WERI-Rb-1 (cell line): ENCODE data around the gene TRIM8.
A peak's percentile ranks its signal among the peaks of the same experiment; 100 is the strongest.

Source experiments
- DNase-seq: peaks from one replicate; pipeline ENCODE4 v3.0.0-alpha.2; 2020
- H3K27ac ChIP-seq: fragments of 250-450 bp; sonication (Bioruptor Pico); 2 replicates; pipeline ENCODE4 v1.5.1; 2020; ENCODE audit warnings: mild to moderate bottlenecking, moderate library complexity
- H3K27me3 ChIP-seq: fragments of 250-450 bp; sonication (Bioruptor Pico); 2 replicates; pipeline ENCODE4 v1.5.1; 2021; ENCODE audit warnings: mild to moderate bottlenecking, low read depth, moderate library complexity; ENCODE audit not compliant: insufficient read depth, severe bottlenecking
- H3K36me3 ChIP-seq: fragments of 250-450 bp; sonication (Bioruptor Pico); 2 replicates; pipeline ENCODE4 v1.5.1; 2020; ENCODE audit warnings: mild to moderate bottlenecking, moderate library complexity
- H3K4me3 ChIP-seq: 2 replicates; pipeline ENCODE4 v1.5.1; 2011; ENCODE audit warnings: low read depth, mild to moderate bottlenecking, control low read depth, low read length
- H3K9me3 ChIP-seq: fragments of 250-450 bp; sonication (Bioruptor Pico); 2 replicates; pipeline ENCODE4 v1.5.1; 2021; ENCODE audit warnings: mild to moderate bottlenecking, moderate library complexity; ENCODE audit not compliant: severe bottlenecking
- TF ChIP-seq, protein P1 (sequence below): IDR thresholded peaks from 2 replicates; pipeline ENCODE4 v1.5.1; 2011; ENCODE audit warnings: low read depth, mild to moderate bottlenecking, control low read depth, inconsistent platforms, low read length

Gene TRIM8

DNA sequence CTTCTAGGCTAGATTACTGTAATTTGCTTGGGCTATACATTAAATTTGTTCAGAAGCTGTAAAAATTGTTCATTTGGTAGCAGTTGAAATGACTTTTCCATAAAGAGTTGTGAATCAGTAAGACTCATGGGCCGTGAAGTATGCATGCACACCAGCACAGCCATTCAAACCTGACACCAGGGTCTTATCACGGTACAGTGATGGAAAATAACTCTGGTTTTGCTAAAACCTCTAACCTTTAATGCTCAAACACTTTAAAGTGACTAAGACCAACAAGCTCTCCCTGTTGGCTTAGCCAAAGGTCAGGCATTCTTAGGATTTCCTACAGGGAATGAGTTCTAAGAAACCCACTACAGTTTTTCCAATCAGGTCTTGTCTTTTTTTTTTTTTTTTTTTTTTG, 58.5 kb downstream of the TRIM8 start:
- TF ChIP-seq, protein P1, sequence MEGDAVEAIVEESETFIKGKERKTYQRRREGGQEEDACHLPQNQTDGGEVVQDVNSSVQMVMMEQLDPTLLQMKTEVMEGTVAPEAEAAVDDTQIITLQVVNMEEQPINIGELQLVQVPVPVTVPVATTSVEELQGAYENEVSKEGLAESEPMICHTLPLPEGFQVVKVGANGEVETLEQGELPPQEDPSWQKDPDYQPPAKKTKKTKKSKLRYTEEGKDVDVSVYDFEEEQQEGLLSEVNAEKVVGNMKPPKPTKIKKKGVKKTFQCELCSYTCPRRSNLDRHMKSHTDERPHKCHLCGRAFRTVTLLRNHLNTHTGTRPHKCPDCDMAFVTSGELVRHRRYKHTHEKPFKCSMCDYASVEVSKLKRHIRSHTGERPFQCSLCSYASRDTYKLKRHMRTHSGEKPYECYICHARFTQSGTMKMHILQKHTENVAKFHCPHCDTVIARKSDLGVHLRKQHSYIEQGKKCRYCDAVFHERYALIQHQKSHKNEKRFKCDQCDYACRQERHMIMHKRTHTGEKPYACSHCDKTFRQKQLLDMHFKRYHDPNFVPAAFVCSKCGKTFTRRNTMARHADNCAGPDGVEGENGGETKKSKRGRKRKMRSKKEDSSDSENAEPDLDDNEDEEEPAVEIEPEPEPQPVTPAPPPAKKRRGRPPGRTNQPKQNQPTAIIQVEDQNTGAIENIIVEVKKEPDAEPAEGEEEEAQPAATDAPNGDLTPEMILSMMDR, result no peak
- peaks cover 28% of the 10 kb centered on the region for H3K36me3 ChIP-seq
- H3K9me3 ChIP-seq, result no peaks in the 10 kb centered on the region
- no peak overlapping the region for H3K4me3 ChIP-seq
- H3K27ac ChIP-seq, result no peak overlapping the region
- H3K27me3 ChIP-seq, result no peaks in the 10 kb centered on the region
- no peak for DNase-seq

DNA sequence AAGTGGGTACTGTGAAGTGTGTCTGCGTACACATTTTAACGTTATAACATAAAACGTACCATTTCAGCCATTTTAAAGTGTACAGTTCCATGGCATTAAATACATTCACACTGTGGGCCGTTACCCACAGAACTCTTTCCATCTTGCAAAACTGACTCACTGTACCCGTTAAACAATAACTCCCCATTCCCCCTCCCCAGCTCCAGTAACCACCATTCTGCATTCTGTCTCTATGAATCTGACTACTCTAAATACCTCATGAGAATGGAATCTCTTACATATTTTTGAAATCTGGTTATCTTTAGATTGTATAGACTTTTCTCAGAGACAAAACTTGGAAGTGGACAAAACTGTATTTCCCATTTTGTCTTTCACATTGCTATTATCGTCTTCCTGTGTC, 60.6 kb downstream of the TRIM8 start:
- H3K27ac ChIP-seq, result no peak overlapping the region
- TF ChIP-seq, protein P1, result no peak
- H3K36me3 ChIP-seq, result peaks cover 11% of the 10 kb centered on the region
- no peaks in the 10 kb centered on the region for H3K27me3 ChIP-seq
- no peak overlapping the region for H3K4me3 ChIP-seq
- DNase-seq, result no peak
- H3K9me3 ChIP-seq, result no peaks in the 10 kb centered on the region

DNA sequence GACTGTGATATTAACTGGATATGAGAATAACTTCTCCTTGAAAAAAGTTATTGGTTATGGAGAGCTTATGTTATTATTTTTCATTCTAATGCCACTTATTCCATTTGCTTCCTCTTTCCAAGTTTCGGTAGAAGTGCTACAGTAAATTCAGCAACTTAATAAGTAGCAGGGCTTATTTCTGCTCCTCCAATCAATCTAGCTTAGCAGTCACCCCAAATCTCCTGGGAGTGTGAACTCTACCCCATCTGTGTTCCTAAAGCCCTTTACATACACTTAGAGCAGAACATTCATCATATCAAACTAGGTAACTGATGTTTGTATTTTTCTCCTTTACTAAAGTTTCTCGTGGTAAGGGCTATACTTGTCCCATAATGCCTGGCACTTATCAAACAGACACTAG, 61.3 kb downstream of the TRIM8 start:
- Histone ChIP-seq H3K27me3 (no peaks in the 10 kb centered on the region), H3K27ac (no peak overlapping the region), H3K9me3 (no peaks in the 10 kb centered on the region), H3K4me3 (no peak overlapping the region), H3K36me3 (peaks cover 11% of the 10 kb centered on the region)
- peak; percentile 37 for DNase-seq
- TF ChIP-seq, protein P1, result no peak
